Fibroblast of skin of right biceps (primary cell): ENCODE measurements around the gene PLAAT1.

Experiments used
- DNase-seq: peaks from one replicate; pipeline ENCODE4 v3.0.0-alpha.2; 2013

Gene PLAAT1

GRCh38 chr3:193261970-193262369 lies 20.9 kb downstream of the PLAAT1 start:
- no peak for DNase-seq

- no peak for DNase-seq
Measured at GRCh38 chr3:193262707-193263106, 21.7 kb downstream of the PLAAT1 start.

DNA sequence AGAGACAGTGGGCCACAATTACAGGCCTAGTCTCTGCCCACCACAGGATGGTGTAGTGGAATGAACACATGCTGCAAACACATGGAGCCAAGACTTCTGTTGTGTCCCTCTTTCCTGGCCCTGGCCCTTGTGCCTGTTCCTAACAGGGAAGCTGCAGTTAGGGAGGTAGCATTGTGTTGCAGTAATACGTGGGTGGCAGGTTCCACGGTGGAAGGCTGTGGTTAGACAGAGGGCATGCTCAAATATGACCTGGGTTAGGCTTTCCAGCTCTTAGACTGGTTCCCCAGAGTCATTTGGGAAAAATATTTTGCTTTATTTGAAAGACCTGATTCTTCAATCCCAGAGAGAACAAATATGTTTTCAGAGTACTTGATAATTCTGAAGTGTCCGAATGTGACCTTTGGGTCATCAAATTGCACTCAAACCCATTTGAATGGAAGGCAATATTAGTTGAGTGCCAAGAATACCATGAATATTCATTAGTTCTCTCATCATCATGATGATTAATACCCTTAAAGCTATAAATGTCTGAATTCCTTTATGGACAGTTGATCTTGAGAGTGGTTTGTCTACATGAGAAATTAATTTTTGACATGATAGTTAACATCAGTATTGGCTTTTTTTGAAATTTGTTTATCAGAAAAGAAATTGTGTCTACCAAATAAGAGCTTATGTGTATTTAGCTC lies 28.5 kb downstream of the PLAAT1 start:
- no peak for DNase-seq

- DNase-seq: no peak
Measured at GRCh38 chr3:193270451-193270850, 29.4 kb downstream of the PLAAT1 start.

- DNase-seq: no peak
Measured at GRCh38 chr3:193271101-193271840, 30.2 kb downstream of the PLAAT1 start.

- no peak for DNase-seq
Measured at GRCh38 chr3:193292386-193292785, 51.4 kb downstream of the PLAAT1 start.

- DNase-seq: no peak
Measured at GRCh38 chr3:193295985-193296384, 55.0 kb downstream of the PLAAT1 start.

DNA sequence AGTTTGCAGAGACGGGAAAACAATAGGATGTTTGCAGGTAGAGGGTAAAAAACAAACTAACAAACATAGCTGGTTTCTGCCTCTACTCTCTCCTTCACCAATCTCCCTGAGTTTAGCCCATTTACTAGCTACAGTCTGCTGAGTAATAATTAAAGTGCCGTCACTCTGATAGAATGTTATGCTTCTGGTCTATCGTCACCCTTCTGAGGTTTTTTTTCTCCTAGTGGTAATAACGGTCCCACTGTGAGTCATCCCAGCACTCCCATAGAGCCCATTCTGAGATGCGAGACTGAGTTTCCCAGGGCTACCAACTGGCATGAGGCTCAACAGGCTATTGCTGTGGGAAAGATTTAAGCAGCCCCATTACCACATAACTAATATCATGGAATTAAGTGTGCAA lies 56.4 kb downstream of the PLAAT1 start:
- peak; percentile 15 for DNase-seq

DNA sequence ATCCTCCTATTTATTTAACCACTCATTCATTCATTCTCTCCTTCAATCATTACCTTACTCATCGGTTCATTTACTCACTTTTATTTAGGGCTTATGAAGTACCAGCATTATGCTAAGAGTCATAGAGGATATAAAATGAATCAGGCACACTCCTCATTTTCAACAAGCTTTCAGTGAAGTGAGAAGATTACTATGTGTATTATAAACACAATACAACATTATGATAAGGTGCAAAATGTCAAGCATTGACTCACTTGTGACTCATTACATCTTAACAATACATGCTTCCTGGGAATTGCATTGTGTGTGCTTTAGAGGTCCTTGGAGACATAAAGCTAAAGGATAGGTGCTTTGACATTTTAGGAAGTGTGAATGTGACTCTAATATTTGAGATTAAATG lies 60.4 kb downstream of the PLAAT1 start:
- DNase-seq: no peak

DNA sequence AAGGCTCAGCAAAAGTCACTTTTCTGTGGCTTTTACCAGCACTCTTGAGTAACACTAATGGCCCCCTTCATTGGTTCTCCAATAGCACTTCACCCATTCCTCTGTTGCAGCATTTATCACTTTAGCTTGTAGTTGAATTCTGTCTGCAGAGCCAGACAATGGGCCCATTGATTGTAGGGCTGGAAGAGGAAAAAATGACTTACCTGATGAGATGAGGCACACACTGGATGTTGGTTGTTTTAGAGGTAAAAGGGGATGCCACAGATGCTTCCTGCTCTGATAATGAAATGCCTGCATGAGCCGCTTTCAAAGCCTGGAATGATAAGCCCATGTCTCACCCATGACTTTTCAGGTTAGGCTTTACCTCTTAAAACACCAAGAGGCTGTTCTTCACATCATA lies 64.3 kb downstream of the PLAAT1 start:
- no peak for DNase-seq

DNA sequence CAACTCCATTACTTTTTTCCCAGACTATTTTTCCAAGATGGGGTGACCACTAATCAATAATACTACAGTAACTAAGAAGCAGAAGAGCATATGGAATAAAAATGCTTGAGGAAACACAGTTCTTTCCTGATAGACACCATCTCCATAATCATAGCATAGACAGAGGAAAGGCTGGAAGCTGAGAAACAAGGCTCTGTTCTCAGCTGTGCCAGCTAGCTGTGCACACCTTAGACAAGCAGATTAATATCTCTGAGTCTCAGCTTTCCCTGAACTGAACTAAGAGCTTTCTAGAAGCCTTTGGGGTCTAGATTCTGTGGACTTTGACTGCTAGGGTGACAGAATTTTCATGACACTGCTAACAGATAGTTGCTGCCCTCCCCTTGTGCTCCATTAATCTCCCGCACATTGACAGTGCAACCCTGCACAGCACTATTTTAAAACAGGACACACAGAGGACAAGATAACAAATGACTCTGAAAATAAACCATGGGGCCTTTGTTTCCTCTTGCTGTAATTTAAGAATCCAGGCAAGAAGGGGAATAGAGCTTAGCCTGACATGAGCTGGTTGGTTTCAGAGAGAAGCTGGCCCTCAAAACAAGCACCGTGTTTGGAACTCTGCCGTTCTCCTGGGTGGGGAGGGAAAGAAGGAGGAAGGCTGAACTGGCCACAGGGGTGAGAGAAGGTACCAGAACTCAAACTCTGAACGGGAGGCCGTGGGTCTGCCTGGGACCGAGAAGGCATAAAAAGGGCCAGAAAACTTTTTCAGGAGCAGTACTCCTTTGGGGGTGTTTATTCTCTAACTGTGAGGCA lies 70.1 kb downstream of the PLAAT1 start:
- no peak for DNase-seq

GRCh38 chr3:193313061-193313958 lies 72.3 kb downstream of the PLAAT1 start:
- no peak for DNase-seq

DNA sequence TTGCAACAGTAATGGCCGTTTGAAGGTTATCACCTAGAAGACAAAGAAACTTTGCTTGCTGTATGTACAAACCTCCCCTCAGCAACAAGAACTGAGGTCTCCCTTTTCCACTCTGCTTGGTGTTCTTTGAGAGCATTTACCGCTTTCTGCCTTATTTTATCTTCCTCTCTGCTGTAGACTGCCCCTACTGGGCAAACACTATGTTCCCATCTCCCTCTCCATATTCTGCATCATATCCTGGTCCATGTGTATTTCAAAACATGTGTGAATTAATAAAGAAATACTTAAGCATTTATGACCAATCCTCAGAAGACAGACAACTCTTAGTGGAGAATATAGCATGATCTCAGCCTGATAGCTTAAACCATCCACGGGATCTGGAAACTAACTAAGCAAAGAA lies 73.1 kb downstream of the PLAAT1 start:
- DNase-seq: no peak

DNA sequence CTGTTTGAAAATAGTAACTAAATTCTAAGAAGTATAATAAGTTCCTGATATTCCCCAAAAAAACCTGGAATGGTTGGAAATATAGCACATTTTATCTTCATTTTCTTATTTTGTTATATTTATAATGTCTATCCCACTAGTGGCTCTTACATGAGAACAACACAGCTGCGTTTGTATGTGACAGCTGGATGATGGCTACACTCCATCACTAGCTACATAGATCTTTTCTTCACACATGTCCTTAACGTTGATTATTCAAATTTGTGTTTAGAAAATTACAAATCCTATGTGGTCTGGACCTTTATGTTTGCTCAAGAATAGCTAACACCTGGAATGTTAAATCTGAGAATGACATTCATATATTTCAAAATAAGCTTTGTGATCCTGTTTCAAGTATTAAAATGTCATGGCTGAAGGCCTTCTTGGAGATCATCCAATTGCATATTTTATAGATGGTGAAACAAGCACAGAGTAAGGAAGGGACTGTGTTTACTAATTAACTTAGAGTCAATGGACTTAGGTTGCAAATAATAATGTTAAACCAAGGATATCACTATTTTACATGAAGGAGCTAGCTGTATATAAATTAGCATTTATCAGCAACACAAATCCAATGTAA lies 76.8 kb downstream of the PLAAT1 start:
- no peak for DNase-seq
